WTC11 (cell line): ENCODE measurements around the gene ZRSR2. TPM values are rescaled to one million over a fixed set of nuclear protein-coding genes. Genes with fewer than 3 reads are reported as not detected.
"Not testable (repeated sequence)": the region's sequence is repeated elsewhere in the genome, so short reads cannot be mapped to it uniquely, and the experiment has no call there.

Experiments used
- ATAC-seq: fragments of 200-7000 bp; cut with Tn5 transposase; 2 replicates; pipeline ENCODE4 v1.10.0; 2021; ENCODE audit warnings: mild to moderate bottlenecking, moderate library complexity
- CTCF ChIA-PET: fragments of 300-600 bp; sonication (Branson Sonifier 250); formaldehyde crosslinking; loops from one replicate; lab custom pipeline; 2021; ENCODE audit warnings: antibody characterized with exemption; lab: Charles Lee
- POLR2A ChIA-PET: fragments of 350-600 bp; sonication (Branson Sonifier 250); formaldehyde crosslinking; loops from one replicate; lab custom pipeline; 2021; ENCODE audit warnings: antibody characterized with exemption; lab: Charles Lee
- DNase-seq: peaks from one replicate; pipeline ENCODE4 v3.0.0; 2021; ENCODE audit warnings: low spot score
- H3K27ac Mint-ChIP-seq: 2 replicates; pipeline ENCODE4 v1.8.0; 2021; ENCODE audit warnings: mixed read lengths
- H3K27me3 Mint-ChIP-seq: 2 replicates; pipeline ENCODE4 v1.8.0; 2021; ENCODE audit warnings: low read depth, mild to moderate bottlenecking, moderate library complexity, mixed read lengths
- H3K36me3 Mint-ChIP-seq: 2 replicates; pipeline ENCODE4 v1.8.0; 2021; ENCODE audit warnings: mixed read lengths
- H3K4me1 Mint-ChIP-seq: 2 replicates; pipeline ENCODE4 v1.8.0; 2022; ENCODE audit warnings: mixed read lengths
- H3K4me3 Mint-ChIP-seq: 2 replicates; pipeline ENCODE4 v1.8.0; 2021; ENCODE audit warnings: mild to moderate bottlenecking, moderate library complexity, mixed read lengths
- H3K9me3 Mint-ChIP-seq: 2 replicates; pipeline ENCODE4 v1.8.0; 2021; ENCODE audit warnings: mixed read lengths
- ESRRA ChIP-seq: sonication (generic); formaldehyde crosslinking; IDR thresholded peaks from 2 replicates; pipeline ENCODE4 v1.8.1; 2022; ENCODE audit warnings: mild to moderate bottlenecking, missing genetic modification reagents, borderline replicate concordance
- ETV6 ChIP-seq: sonication (generic); formaldehyde crosslinking; IDR thresholded peaks from 2 replicates; pipeline ENCODE4 v1.8.1; 2022; ENCODE audit warnings: mild to moderate bottlenecking, missing genetic modification reagents
- GTF2I ChIP-seq: fragments of 250-450 bp; sonication (Bioruptor Pico); conservative IDR thresholded peaks from 2 replicates; pipeline ENCODE4 v1.4.0; 2021; ENCODE audit warnings: mild to moderate bottlenecking
- KAT7 ChIP-seq: sonication (generic); formaldehyde crosslinking; IDR thresholded peaks from 2 replicates; pipeline ENCODE4 v1.8.1; 2023; ENCODE audit warnings: missing genetic modification reagents, mild to moderate bottlenecking, borderline replicate concordance
- NFE2L1 ChIP-seq: sonication (generic); formaldehyde crosslinking; IDR thresholded peaks from 2 replicates; pipeline ENCODE4 v1.8.1; 2023; ENCODE audit warnings: missing genetic modification reagents
- NR1H2 ChIP-seq: sonication (generic); formaldehyde crosslinking; IDR thresholded peaks from 2 replicates; pipeline ENCODE4 v1.9.0; 2021; ENCODE audit warnings: mild to moderate bottlenecking, moderate library complexity, missing genetic modification reagents
- OVOL2 ChIP-seq: fragments of 250-450 bp; sonication (Bioruptor Pico); IDR thresholded peaks from 2 replicates; pipeline ENCODE4 v1.9.0; 2021; ENCODE audit warnings: mild to moderate bottlenecking, borderline replicate concordance
- SMAD3 ChIP-seq: sonication (generic); formaldehyde crosslinking; IDR thresholded peaks from 2 replicates; pipeline ENCODE4 v1.8.0; 2022; ENCODE audit warnings: missing genetic modification reagents, mild to moderate bottlenecking, borderline replicate concordance
- SMAD4 ChIP-seq: sonication (generic); formaldehyde crosslinking; IDR thresholded peaks from 2 replicates; pipeline ENCODE4 v1.8.0; 2022; ENCODE audit warnings: mild to moderate bottlenecking, missing genetic modification reagents
- ZNF416 ChIP-seq: fragments of 250-450 bp; sonication (Bioruptor Pico); IDR thresholded peaks from 2 replicates; pipeline ENCODE4 v1.9.0; 2021; ENCODE audit warnings: mild to moderate bottlenecking, inconsistent platforms
- ZNF423 ChIP-seq: fragments of 250-450 bp; sonication (Bioruptor Pico); IDR thresholded peaks from 2 replicates; pipeline ENCODE4 v2.1.2; 2022; ENCODE audit warnings: mild to moderate bottlenecking, moderate library complexity
- total RNA-seq: library from RNA; stranded (reverse); gene quantifications from 3 replicates; pipeline ENCODE4 v1.2.3, GENCODE V29; 2021
- TF ChIP-seq, protein P1 (sequence below): fragments of 250-450 bp; sonication (Bioruptor Pico); IDR thresholded peaks from 2 replicates; pipeline ENCODE4 v1.9.0; 2021; ENCODE audit warnings: moderate library complexity, mild to moderate bottlenecking, inconsistent platforms, borderline replicate concordance
- TF ChIP-seq, protein P2 (sequence below): sonication (generic); formaldehyde crosslinking; IDR thresholded peaks from 2 replicates; pipeline ENCODE4 v1.8.0; 2022; ENCODE audit warnings: missing genetic modification reagents
- TF ChIP-seq, protein P3 (sequence below): fragments of 250-450 bp; sonication (Bioruptor Pico); conservative IDR thresholded peaks from 2 replicates; pipeline ENCODE4 v1.9.0; 2021; ENCODE audit warnings: mild to moderate bottlenecking
- TF ChIP-seq, protein P4 (sequence below): sonication (generic); formaldehyde crosslinking; IDR thresholded peaks from 2 replicates; pipeline ENCODE4 v1.8.1; 2023; ENCODE audit warnings: mild to moderate bottlenecking, moderate library complexity, missing genetic modification reagents
- TF ChIP-seq, protein P5 (sequence below): sonication (generic); formaldehyde crosslinking; IDR thresholded peaks from 2 replicates; pipeline ENCODE4 v1.8.0; 2023; ENCODE audit warnings: missing genetic modification reagents, mild to moderate bottlenecking, borderline replicate concordance

The ZRSR2 gene
- total RNA-seq, 1 experiment from 2014 or later = 8.6 TPM

DNA sequence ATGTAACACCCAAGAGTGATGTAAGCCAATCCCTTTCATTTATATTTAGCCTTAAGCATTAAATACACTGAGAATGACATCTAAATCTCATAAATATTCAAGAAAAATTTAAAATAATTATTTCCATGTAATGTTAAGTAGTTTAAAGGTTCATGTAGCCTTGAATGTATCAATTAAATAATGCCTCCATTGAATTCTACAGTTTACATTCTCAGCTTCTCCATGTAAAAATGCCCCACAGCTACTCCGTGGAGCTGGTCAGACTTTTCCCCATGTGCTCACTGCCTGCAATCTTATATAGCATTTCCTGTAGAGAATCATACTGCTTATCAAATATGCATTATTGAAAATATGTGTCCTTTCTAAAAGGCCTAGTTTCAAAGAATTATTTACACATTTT, 38.9 kb downstream of the ZRSR2 start:
- Mint-ChIP-seq H3K27me3 (no peaks in the 10 kb centered on the region), H3K27ac (no peak overlapping the region), H3K4me3 (no peak overlapping the region), H3K4me1 (peaks cover 27% of the 10 kb centered on the region), H3K36me3 (peaks cover 9% of the 10 kb centered on the region), H3K9me3 (no peaks in the 10 kb centered on the region)
- ATAC-seq (no peak), DNase-seq (no peak)
- POLR2A ChIA-PET = no interaction called here
- TF ChIP-seq, protein P1, sequence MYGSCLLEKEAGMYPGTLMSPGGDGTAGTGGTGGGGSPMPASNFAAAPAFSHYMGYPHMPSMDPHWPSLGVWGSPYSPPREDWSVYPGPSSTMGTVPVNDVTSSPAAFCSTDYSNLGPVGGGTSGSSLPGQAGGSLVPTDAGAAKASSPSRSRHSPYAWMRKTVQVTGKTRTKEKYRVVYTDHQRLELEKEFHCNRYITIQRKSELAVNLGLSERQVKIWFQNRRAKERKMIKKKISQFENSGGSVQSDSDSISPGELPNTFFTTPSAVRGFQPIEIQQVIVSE (CRISPR knock-in tag) = no peak
- no peak for TF ChIP-seq ESRRA (CRISPR knock-in tag)
- TF ChIP-seq, protein P2, sequence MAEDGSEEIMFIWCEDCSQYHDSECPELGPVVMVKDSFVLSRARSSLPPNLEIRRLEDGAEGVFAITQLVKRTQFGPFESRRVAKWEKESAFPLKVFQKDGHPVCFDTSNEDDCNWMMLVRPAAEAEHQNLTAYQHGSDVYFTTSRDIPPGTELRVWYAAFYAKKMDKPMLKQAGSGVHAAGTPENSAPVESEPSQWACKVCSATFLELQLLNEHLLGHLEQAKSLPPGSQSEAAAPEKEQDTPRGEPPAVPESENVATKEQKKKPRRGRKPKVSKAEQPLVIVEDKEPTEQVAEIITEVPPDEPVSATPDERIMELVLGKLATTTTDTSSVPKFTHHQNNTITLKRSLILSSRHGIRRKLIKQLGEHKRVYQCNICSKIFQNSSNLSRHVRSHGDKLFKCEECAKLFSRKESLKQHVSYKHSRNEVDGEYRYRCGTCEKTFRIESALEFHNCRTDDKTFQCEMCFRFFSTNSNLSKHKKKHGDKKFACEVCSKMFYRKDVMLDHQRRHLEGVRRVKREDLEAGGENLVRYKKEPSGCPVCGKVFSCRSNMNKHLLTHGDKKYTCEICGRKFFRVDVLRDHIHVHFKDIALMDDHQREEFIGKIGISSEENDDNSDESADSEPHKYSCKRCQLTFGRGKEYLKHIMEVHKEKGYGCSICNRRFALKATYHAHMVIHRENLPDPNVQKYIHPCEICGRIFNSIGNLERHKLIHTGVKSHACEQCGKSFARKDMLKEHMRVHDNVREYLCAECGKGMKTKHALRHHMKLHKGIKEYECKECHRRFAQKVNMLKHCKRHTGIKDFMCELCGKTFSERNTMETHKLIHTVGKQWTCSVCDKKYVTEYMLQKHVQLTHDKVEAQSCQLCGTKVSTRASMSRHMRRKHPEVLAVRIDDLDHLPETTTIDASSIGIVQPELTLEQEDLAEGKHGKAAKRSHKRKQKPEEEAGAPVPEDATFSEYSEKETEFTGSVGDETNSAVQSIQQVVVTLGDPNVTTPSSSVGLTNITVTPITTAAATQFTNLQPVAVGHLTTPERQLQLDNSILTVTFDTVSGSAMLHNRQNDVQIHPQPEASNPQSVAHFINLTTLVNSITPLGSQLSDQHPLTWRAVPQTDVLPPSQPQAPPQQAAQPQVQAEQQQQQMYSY = no peak
- TF ChIP-seq NFE2L1 (CRISPR knock-in tag) = no peak
- TF ChIP-seq, protein P3, sequence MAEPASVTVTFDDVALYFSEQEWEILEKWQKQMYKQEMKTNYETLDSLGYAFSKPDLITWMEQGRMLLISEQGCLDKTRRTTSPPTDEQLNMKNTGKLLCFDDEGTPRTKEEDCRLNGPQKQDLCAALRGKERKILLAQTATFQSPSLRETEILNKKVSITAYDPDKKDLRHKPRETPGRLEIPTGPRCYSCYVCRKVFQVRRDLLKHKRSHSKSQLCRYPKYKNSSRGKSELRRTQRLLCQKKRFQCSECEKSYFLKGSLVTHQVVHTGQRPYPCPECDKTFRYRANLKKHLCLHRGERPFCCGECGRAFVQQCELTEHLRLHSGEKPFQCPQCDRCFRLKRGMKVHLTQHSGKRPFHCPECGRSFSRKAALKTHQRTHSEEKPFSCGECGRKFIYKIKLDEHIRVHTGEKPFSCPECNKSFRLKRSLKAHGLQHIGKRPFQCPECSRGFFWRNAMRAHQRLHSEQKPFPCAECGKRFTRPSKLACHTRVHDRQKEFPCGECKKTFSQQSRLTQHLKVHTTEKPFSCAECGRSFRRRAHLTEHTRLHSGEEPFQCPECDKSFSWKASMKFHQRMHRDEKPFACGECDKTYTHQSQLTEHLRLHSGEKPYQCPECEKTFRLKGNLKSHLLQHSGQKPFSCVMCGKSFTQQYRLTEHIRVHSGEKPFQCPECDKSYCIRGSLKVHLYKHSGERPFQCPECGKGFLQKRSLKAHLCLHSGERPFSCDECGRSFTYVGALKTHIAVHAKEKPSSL (CRISPR knock-in tag) = no peak
- TF ChIP-seq, all 79 proteins: peak for 0
- CTCF ChIA-PET = no interaction called here

DNA sequence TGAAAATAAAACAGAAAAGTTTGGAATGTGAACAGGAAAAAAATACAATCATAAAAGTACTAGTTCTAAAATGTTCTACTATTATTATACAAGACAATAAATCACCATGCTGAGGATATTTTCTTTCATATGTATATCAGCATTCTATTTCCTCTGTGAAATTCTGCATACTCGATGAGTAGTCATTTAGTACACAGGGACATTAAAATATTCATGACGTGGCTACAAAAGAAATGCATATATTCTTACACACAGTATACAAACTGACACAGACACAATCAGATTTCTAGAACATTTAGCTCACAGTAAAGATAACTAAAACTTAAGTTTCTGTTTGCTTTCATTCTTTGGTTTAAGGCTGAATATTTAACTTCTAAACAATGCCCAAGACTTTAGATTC, 41.1 kb downstream of the ZRSR2 start:
- ATAC-seq, POLR2A ChIA-PET, H3K27me3 Mint-ChIP-seq, H3K27ac Mint-ChIP-seq, H3K4me3 Mint-ChIP-seq, DNase-seq, CTCF ChIA-PET, H3K9me3 Mint-ChIP-seq: not testable (repeated sequence)
- H3K4me1 Mint-ChIP-seq = peaks cover 39% of the 10 kb centered on the region
- peaks cover 14% of the 10 kb centered on the region for H3K36me3 Mint-ChIP-seq

DNA sequence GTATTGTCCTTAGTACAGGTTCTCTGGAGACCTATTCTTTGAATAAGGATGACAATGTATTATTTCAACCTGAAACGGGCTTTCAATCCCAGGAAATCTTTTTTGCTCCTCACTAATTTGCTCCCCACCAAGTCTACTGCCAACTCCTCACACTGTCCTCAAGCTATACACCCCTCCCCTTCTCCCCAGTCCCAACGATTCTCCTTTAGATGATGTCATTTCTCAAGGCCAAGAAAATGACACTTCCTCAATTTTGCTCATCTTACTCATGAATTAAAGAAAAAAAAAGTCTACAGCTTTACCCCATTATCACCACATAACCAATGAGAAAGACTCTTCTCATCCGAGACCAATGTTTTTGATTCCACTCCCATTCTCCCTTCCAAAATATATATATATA, 43.8 kb downstream of the ZRSR2 start:
- H3K27me3 Mint-ChIP-seq = no peaks in the 10 kb centered on the region
- ChIA-PET CTCF (no interaction called here), POLR2A (interaction anchor here (0.5 kb wide), 1 partner anchor 859 kb away, joined by 3 read pairs; no protein-coding TSS in a partner anchor)
- H3K27ac Mint-ChIP-seq = peak overlapping the region; percentile 89
- no peak for ATAC-seq
- no peak for DNase-seq
- H3K4me1 Mint-ChIP-seq = peaks cover 34% of the 10 kb centered on the region
- H3K4me3 Mint-ChIP-seq = 0 out of 2 replicates have a peak overlapping the region, but pooled peaks have one; percentile 16
- H3K36me3 Mint-ChIP-seq = peaks cover 23% of the 10 kb centered on the region
- H3K9me3 Mint-ChIP-seq = no peaks in the 10 kb centered on the region
- TF ChIP-seq KAT7 (no peak), SMAD4 (CRISPR knock-in tag) (no peak), OVOL2 (CRISPR knock-in tag) (no peak), NR1H2 (no peak), SMAD3 (no peak), ZNF423 (CRISPR knock-in tag) (no peak), ZNF416 (CRISPR knock-in tag) (no peak), ETV6 (CRISPR knock-in tag) (no peak), GTF2I (CRISPR knock-in tag) (no peak)
- TF ChIP-seq, protein P4, sequence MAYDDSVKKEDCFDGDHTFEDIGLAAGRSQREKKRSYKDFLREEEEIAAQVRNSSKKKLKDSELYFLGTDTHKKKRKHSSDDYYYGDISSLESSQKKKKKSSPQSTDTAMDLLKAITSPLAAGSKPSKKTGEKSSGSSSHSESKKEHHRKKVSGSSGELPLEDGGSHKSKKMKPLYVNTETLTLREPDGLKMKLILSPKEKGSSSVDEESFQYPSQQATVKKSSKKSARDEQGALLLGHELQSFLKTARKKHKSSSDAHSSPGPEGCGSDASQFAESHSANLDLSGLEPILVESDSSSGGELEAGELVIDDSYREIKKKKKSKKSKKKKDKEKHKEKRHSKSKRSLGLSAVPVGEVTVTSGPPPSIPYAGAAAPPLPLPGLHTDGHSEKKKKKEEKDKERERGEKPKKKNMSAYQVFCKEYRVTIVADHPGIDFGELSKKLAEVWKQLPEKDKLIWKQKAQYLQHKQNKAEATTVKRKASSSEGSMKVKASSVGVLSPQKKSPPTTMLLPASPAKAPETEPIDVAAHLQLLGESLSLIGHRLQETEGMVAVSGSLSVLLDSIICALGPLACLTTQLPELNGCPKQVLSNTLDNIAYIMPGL (CRISPR knock-in tag) = no peak
- TF ChIP-seq, protein P5, sequence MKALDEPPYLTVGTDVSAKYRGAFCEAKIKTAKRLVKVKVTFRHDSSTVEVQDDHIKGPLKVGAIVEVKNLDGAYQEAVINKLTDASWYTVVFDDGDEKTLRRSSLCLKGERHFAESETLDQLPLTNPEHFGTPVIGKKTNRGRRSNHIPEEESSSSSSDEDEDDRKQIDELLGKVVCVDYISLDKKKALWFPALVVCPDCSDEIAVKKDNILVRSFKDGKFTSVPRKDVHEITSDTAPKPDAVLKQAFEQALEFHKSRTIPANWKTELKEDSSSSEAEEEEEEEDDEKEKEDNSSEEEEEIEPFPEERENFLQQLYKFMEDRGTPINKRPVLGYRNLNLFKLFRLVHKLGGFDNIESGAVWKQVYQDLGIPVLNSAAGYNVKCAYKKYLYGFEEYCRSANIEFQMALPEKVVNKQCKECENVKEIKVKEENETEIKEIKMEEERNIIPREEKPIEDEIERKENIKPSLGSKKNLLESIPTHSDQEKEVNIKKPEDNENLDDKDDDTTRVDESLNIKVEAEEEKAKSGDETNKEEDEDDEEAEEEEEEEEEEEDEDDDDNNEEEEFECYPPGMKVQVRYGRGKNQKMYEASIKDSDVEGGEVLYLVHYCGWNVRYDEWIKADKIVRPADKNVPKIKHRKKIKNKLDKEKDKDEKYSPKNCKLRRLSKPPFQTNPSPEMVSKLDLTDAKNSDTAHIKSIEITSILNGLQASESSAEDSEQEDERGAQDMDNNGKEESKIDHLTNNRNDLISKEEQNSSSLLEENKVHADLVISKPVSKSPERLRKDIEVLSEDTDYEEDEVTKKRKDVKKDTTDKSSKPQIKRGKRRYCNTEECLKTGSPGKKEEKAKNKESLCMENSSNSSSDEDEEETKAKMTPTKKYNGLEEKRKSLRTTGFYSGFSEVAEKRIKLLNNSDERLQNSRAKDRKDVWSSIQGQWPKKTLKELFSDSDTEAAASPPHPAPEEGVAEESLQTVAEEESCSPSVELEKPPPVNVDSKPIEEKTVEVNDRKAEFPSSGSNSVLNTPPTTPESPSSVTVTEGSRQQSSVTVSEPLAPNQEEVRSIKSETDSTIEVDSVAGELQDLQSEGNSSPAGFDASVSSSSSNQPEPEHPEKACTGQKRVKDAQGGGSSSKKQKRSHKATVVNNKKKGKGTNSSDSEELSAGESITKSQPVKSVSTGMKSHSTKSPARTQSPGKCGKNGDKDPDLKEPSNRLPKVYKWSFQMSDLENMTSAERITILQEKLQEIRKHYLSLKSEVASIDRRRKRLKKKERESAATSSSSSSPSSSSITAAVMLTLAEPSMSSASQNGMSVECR (CRISPR knock-in tag) = no peak
